ENCODE data around the gene U2AF1L4.
A peak's percentile ranks its signal among the peaks of the same experiment; 100 is the strongest.

The U2AF1L4 gene

DNA sequence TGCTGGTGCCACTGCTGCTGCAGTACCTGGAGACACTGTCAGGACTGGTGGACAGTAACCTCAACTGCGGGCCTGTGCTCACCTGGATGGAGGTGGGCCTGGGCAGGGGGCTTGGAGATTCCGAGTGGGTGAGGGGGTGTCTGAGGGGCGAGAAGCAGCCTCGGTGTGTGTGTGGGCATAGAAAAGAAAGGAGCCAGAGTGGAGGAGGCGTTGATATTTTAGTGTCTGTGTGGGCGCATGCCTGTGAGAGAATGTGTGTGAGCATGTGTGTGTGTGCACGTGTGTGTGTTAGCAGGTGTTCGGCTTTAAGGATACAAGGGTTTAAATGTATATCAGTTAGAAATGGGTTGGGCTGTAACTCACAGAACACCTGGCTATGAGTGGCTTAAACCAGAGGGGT lies 33.8 kb upstream of the U2AF1L4 start:
- TF ChIP-seq CTCF (conservative IDR thresholded peaks at IDR 0.05; ENCODE audit: low read depth, low read length): no peak
- no peak for DNase-seq (ENCODE audit: low read depth)
- H3K4me3 ChIP-seq (ENCODE audit: low read length): no peak overlapping the region

GRCh38 chr19:35777961-35778360 lies 32.7 kb upstream of the U2AF1L4 start:
- TF ChIP-seq CTCF (conservative IDR thresholded peaks at IDR 0.05; ENCODE audit: low read depth, low read length): no peak
- no peak for DNase-seq (ENCODE audit: low read depth)
- no peak overlapping the region for H3K4me3 ChIP-seq (ENCODE audit: low read length)

DNA sequence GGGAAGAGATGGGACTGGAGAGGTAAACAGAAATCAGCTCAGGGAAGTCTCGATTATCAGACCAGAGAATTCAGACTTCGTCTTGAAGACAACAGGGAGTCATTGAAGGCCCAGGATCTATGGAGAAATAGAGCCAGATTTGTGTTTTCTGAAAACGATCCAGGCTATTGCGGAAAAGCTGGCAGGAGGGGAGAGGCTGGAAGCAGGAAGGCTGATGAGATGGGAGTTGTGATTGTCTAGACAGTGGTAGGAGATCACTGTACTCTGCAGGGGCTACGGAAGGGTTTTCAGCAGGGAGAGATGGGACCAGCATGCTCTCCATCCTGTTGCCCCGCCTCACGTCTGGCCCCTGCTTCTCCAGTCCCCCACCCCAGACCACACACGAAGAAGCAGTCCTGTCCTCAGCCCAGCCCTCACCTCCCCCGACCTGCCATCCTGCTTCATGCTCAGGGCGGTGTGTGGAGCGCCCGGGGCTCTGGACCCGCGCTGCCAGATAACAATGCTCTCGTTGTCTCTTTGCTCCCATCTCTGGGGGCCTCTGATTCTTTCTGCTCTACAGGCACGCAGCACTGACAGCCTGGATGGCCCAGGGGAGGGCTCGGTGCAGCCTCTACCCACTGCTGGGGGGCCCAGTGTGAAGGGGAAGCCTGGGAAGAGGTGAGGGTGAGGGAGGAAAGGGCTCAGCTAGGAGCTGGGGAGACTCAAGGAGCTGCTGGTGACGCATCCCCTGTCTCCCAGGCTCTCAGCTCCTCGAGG lies 32.0 kb upstream of the U2AF1L4 start:
- TF ChIP-seq CTCF (conservative IDR thresholded peaks at IDR 0.05; ENCODE audit: low read depth, low read length): no peak
- no peak for DNase-seq (ENCODE audit: low read depth)
- no peak overlapping the region for H3K4me3 ChIP-seq (ENCODE audit: low read length)

GRCh38 chr19:35776102-35776788 lies 31.0 kb upstream of the U2AF1L4 start:
- no peak for DNase-seq (ENCODE audit: low read depth)
- peak overlapping the region; percentile 67 for H3K4me3 ChIP-seq (ENCODE audit: low read length)
- no peak for TF ChIP-seq CTCF (conservative IDR thresholded peaks at IDR 0.05; ENCODE audit: low read depth, low read length)

DNA sequence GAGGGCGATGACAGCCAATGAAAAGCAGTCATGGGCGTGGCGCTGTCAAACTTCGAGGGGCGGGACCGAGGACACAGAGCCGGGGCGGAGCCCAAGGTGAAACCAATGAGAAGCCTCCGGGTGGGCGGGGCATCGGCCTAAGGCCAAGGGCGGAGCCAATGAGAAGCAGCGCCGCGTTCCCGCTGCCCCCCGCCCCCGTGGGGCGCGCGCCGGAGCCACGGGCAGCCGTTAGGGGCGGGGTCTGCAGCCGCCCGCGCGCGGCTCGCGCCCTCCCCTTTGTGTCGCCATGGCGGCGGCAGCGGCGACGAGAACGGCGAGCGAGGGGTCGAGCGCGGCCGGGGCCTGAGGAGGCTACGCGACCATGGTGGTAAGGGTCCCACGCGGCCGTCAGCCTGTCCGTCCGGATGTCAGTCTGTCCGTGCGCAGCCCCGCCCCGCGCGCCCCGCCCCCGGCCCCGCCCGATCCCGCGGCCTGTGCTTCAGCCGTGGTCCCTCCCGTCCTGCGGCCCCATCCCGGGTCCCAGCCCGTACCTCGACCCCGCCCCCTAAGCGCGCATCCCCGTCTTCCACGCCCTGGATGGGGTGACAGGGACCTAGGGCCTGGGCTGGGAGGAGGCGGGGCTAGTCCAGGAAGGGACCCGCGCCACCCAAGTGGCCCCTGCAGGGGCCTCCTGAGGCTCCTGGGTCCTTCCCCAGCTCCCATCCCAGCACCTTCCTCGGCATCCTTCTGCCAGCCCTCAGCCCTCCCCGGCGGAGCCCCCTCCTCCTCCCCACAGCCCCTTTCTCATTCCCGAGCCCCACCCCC lies 30.3 kb upstream of the U2AF1L4 start, which contains the start of gene ARHGAP33:
Gene ARHGAP33, plus strand, starts transcription at position 267 of the 804 bp plus-strand sequence. Its CDS starts 95 bp downstream, at position 362.
- peak; percentile 80 for DNase-seq (ENCODE audit: low read depth)
- peak within 1 kb of the TSS; percentile 67 for H3K4me3 ChIP-seq (ENCODE audit: low read length)
- no peak for TF ChIP-seq CTCF (conservative IDR thresholded peaks at IDR 0.05; ENCODE audit: low read depth, low read length)

DNA sequence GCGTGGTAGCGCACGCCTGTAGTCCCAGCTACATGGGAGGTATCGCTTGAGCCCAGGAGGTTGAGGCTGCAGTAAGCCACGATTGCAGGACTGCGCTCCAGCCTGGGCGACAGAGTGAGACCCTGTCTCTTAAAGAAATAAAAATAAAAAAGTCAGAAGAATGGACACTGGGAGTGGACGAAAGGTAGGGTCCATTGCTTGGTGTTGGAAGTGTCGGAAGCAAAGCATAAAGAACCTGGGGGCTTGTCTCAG lies 29.8 kb upstream of the U2AF1L4 start:
- no peak for DNase-seq (ENCODE audit: low read depth)
- peak overlapping the region; percentile 36 for H3K4me3 ChIP-seq (ENCODE audit: low read length)
- TF ChIP-seq CTCF (conservative IDR thresholded peaks at IDR 0.05; ENCODE audit: low read depth, low read length): no peak

Data from retinal pigment epithelial cell (primary cell).